AG10803 (cell line): ENCODE data around the gene TAP1.
A peak's percentile ranks its signal among the peaks of the same experiment; 100 is the strongest.

Source experiments
- DNase-seq: peaks from one replicate; pipeline ENCODE4 v3.0.0; 2010; ENCODE audit warnings: low read depth
- H3K4me3 ChIP-seq: 2 replicates; pipeline ENCODE4 v1.5.1; 2011; ENCODE audit warnings: mild to moderate bottlenecking, low read length, control low read depth
- CTCF ChIP-seq: conservative IDR thresholded peaks from 2 replicates; pipeline ENCODE4 v1.5.1; 2011; ENCODE audit warnings: mild to moderate bottlenecking, low read length, control low read depth, inconsistent platforms

Gene TAP1

GRCh38 chr6:32838114-32838958 lies 15.2 kb downstream of the TAP1 start, which contains the start of gene TAP2:
Gene TAP2 (minus strand): TSS chr6:32838739. CDS start chr6:32838233, 506 bp downstream.
- peak; percentile 89 for DNase-seq
- peak within 1 kb of the TSS; percentile 94 for H3K4me3 ChIP-seq
- peak; percentile 75 for TF ChIP-seq CTCF

GRCh38 chr6:32837651-32838113 lies 15.8 kb downstream of the TAP1 start:
- DNase-seq, result no peak
- no peak for TF ChIP-seq CTCF

GRCh38 chr6:32836873-32837272 lies 16.6 kb downstream of the TAP1 start:
- no peak for TF ChIP-seq CTCF
- no peak for DNase-seq
- H3K4me3 ChIP-seq, result no peak overlapping the region

More at GRCh38 chr6:32837651-32838113, 15.8 kb downstream of the TAP1 start:
- peak overlapping the region; percentile 94 for H3K4me3 ChIP-seq

GRCh38 chr6:32835167-32835893 lies 18.2 kb downstream of the TAP1 start:
- no peak for DNase-seq
- H3K4me3 ChIP-seq, result no peak overlapping the region
- no peak for TF ChIP-seq CTCF

- H3K4me3 ChIP-seq, result no peak overlapping the region
- TF ChIP-seq CTCF, result no peak
- no peak for DNase-seq
Measured at GRCh38 chr6:32833664-32834063, 19.8 kb downstream of the TAP1 start.

- no peak for TF ChIP-seq CTCF
- H3K4me3 ChIP-seq, result no peak overlapping the region
- no peak for DNase-seq
Measured at GRCh38 chr6:32832535-32832934, 21.0 kb downstream of the TAP1 start.
